HepG2 (cell line): ENCODE results near the gene KCTD18. TPM values are rescaled to one million over a fixed set of nuclear protein-coding genes. Genes with fewer than 3 reads are reported as not detected.
A peak's percentile ranks its signal among the peaks of the same experiment; 100 is the strongest.

Experiments
- ATAC-seq: fragments of 200-7000 bp; cut with Tn5 transposase; 3 replicates; pipeline ENCODE4 v1.9.1; 2020; ENCODE audit warnings: mild to moderate bottlenecking, moderate library complexity
- BruUV-seq: library from RNA; stranded (reverse); fragments of 400-500 nt; replicated peaks from 2 replicates; lab custom pipeline; 2021; lab: Mats Ljungman, UMichigan
- CTCF ChIA-PET: fragments of 300-600 bp; formaldehyde crosslinking; extraction: SDS; loops from one replicate; lab custom pipeline; 2021; ENCODE audit warnings: low total read pairs, inconsistent platforms, low intra/inter-chr PET ratio; lab: Yijun Ruan, JAX
- POLR2A ChIA-PET: fragments of 350-600 bp; sonication (Branson Sonifier 250); formaldehyde crosslinking; loops from one replicate; lab custom pipeline; 2020; ENCODE audit warnings: antibody characterized with exemption, inconsistent platforms; lab: Yijun Ruan, JAX
- DNase-seq: peaks from one replicate; pipeline ENCODE4 v3.0.0-alpha.2; 2015; ENCODE audit warnings: low spot score
- FAIRE-seq: peaks from 3 replicates; lab custom pipeline; 2011; peaks lifted over from hg19 to GRCh38; lab: Jason Lieb, UNC
- H2AFZ ChIP-seq: one replicate; pipeline ENCODE4 v1.6.1; 2011; ENCODE audit warnings: low read length, inconsistent platforms
- H3K27ac ChIP-seq: fragments of 300-600 bp; 3 replicates; pipeline ENCODE4 v1.8.0; 2011; ENCODE audit warnings: mixed run types, mild to moderate bottlenecking, mixed read lengths, low read length, inconsistent platforms; ENCODE audit not compliant: insufficient read depth; ENCODE audit errors: extremely low read length
- H3K27me3 ChIP-seq, 2 experiments: fragments of 200-600 bp in 1 of 2; 2 replicates in 1 of 2; 3 replicates in 1 of 2; pipeline versions ENCODE4 v1.6.0 to v1.8.0; 2011; ENCODE audit warnings: low read length in 2 of 2, mild to moderate bottlenecking in 2 of 2, moderate library complexity in 2 of 2, inconsistent platforms in 1 of 2; ENCODE audit not compliant: insufficient read depth in 2 of 2, control insufficient read depth in 1 of 2
- H3K36me3 ChIP-seq, 2 experiments: fragments of 200-600 bp in 1 of 2; replicated peaks in 1 of 2; 2 replicates in 1 of 2; 3 replicates in 1 of 2; pipeline versions ENCODE4 v1.5.1 to v1.8.0; 2011; ENCODE audit warnings: low read length in 2 of 2, inconsistent platforms in 1 of 2; ENCODE audit not compliant: insufficient read depth in 2 of 2, control insufficient read depth in 1 of 2
- H3K4me1 ChIP-seq: 2 replicates; pipeline ENCODE4 v1.5.1; 2012; ENCODE audit warnings: low read length, inconsistent platforms; ENCODE audit not compliant: insufficient read depth
- H3K4me2 ChIP-seq: 2 replicates; pipeline ENCODE4 v1.6.0; 2011; ENCODE audit warnings: low read depth, low read length, inconsistent platforms
- H3K4me3 ChIP-seq, 3 experiments: fragments of 200-600 bp in 1 of 3; sonication (generic), shearing (Covaris generic) in 1 of 3; replicated peaks in 1 of 3; 2 replicates each; pipeline ENCODE4 v1.5.1; 2011 to 2016; ENCODE audit warnings: low read length in 3 of 3, inconsistent platforms in 2 of 3, low read depth in 2 of 3, mild to moderate bottlenecking in 2 of 3, control low read depth in 1 of 3, mixed read lengths in 1 of 3; ENCODE audit not compliant: insufficient read depth in 1 of 3
- H3K79me2 ChIP-seq: one replicate; pipeline ENCODE4 v1.6.1; 2011; ENCODE audit warnings: low read length, inconsistent platforms; ENCODE audit not compliant: insufficient read depth
- H3K9ac ChIP-seq: 2 replicates; pipeline ENCODE4 v1.6.0; 2011; ENCODE audit warnings: mild to moderate bottlenecking, low read depth, low read length, inconsistent platforms; ENCODE audit not compliant: insufficient read depth
- H3K9me3 ChIP-seq: 2 replicates; pipeline ENCODE4 v1.5.1; 2012; ENCODE audit warnings: mild to moderate bottlenecking, low read length
- H4K20me1 ChIP-seq: 2 replicates; pipeline ENCODE4 v1.6.0; 2011; ENCODE audit warnings: inconsistent platforms, mild to moderate bottlenecking, low read length, moderate library complexity; ENCODE audit not compliant: insufficient read depth
- AKAP8 ChIP-seq: sonication (generic); formaldehyde crosslinking; IDR thresholded peaks from 2 replicates; pipeline ENCODE4 v1.5.1; 2020; ENCODE audit warnings: mild to moderate bottlenecking, missing genetic modification reagents
- ARNT ChIP-seq: fragments of 450-650 bp; IDR thresholded peaks from 2 replicates; pipeline ENCODE4 v1.6.1; 2017
- HDAC2 ChIP-seq: sonication (generic); formaldehyde crosslinking; IDR thresholded peaks from 2 replicates; pipeline ENCODE4 v1.4.0; 2020; ENCODE audit warnings: missing genetic modification reagents
- MAFF ChIP-seq: IDR thresholded peaks from 2 replicates; pipeline ENCODE4 v1.6.1; 2011; ENCODE audit warnings: low read depth, low read length, improper control_type of control experiment
- MAFK ChIP-seq, 2 experiments: IDR thresholded peaks in 1 of 2; conservative IDR thresholded peaks in 1 of 2; 2 replicates each; pipeline ENCODE4 v1.6.1; 2011; ENCODE audit warnings: improper control_type of control experiment in 2 of 2, low read length in 2 of 2
- RBM22 ChIP-seq: fragments of 200-400 bp; formaldehyde crosslinking; optimal IDR thresholded peaks from 2 replicates; pipeline ENCODE3; 2017; ENCODE audit warnings: mild to moderate bottlenecking, low read length, moderate library complexity
- WGBS: methylation state at CpG from one replicate; pipeline ENCODE4 v1.1.6; 2017; ENCODE audit warnings: low lambda C conversion rate; 5-methylcytosine and 5-hydroxymethylcytosine counted together
- in situ Hi-C: cut with HindIII; loops from 2 replicates; pipeline ENCODE4 v1.10.0; 2017; ENCODE audit warnings: low pct_unique_long_range_greater_than_20kb; ENCODE audit not compliant: extremely low pct_ligation_motif_present
- intact Hi-C: fragments of 100-400 bp; cut with micrococcal nuclease; formaldehyde crosslinking; loops from one replicate; pipeline ENCODE4 v1.10.0; 2022; ENCODE audit not compliant: unreplicated experiment
- polyA plus RNA-seq, 8 experiments: library from polyadenylated mRNA; depleted of rRNA in 3 of 8; stranded (reverse) in 7 of 8; unstranded in 1 of 8; fragments of >200 nt; fragmentation: Illumina TruSeq in 4 of 8; extraction: Trizol in 4 of 8; gene quantifications; 2 replicates each; pipeline versions ENCODE4 v1.2.1 to v1.2.3, GENCODE V29; 2011 to 2016; ENCODE audit warnings: low read depth in 4 of 8, missing spikeins in 1 of 8, mixed read lengths in 1 of 8; ENCODE audit not compliant: insufficient read depth in 1 of 8
- total RNA-seq, 5 experiments: library from RNA; depleted of rRNA; stranded (reverse); fragments of >200 nt; fragmentation: Illumina TruSeq; extraction: Trizol; gene quantifications; 2 replicates each; pipeline ENCODE4 v1.2.3, GENCODE V29; 2016; ENCODE audit warnings: low read depth in 1 of 5

The KCTD18 gene
- total and polyA plus RNA-seq, 2 of the 13 experiments (the other 11 are each of a cell fraction or from before 2014, with no cell fraction given), result 2.2 to 7.1 TPM

DNA sequence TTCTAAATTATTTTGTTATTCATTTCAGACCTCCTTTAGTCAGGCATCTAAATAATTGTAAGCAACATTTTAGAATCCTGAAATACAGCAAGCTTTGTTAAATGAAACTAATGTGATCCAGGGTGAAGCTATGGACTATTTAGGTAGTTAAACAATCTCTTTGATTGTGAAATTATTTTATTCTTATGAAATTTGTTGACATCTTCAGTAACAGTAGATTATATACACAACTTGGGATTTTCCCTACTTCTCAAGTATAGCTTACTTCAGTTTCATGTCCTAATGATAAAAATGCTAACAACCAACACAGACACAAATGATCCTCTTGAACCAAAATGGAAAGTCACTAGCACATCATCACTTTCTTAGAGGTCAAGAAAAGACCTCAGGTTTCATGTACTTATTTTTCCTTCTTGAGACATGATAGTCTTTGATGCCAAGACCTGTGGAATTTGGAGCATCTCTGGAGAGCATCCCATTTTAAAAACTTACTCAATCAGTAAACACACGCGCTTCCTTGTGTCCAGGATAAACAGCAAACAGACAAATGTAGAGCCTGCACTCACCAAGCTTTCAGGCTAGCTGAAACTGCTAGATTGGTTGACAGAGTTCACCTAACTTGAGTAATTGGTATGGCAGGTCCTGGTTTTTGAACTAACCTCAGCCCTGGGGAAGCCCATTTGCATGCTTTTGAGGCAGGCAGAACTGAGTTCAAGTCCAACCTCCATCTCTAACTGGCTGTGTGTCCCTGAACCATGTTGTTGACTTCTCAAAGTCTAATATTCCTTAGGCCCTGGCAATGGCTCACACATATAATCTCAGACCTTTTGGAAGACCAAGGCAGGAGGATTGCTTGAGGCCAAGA lies 47.8 kb downstream of the KCTD18 start:
- Histone ChIP-seq H4K20me1 (no peaks in the 10 kb centered on the region), H3K4me2 (no peak overlapping the region), H3K4me1 (no peaks in the 10 kb centered on the region), H3K9ac (no peak overlapping the region), H3K4me3 (no peak overlapping the region), H3K9me3 (no peaks in the 10 kb centered on the region), H3K36me3 (peaks cover 26 to 70% of the 10 kb centered on the region in 2 experiments), H2AFZ (no peak overlapping the region), H3K27ac (no peak overlapping the region), H3K27me3 (no peaks in the 10 kb centered on the region), H3K79me2 (no peaks in the 10 kb centered on the region)
- intact Hi-C loops (no loop called here), in situ Hi-C loops (no loop called here)
- ATAC-seq (no peak), DNase-seq (no peak), FAIRE-seq (no peak)
- 95% methylated on average over 2 of the region's 2 CpGs for WGBS
- no TSS peak for BruUV-seq
- POLR2A ChIA-PET, result no interaction called here
- CTCF ChIA-PET, result no interaction called here
- TF ChIP-seq RBM22 (peak; percentile 96), HDAC2 (no peak)

DNA sequence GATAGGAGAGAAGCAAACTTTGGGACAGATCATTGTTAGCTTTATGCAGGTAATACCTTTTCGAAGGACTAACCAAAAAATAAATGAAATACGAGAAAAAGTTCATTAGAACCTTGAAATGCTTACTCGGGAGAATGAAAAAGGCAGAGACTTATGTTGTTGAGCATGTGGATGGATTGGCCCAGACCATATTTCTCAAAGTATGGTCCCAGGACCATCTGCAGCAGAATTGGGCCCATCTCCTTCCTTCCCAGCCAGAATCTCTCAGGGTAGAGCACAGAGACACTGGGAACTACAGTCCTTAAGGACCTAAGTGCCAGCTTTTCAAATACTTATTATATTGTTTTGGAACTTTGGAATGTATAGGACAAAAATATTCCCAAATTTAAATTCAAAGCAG lies 50.8 kb downstream of the KCTD18 start:
- Histone ChIP-seq H3K36me3 (peaks cover 26 to 74% of the 10 kb centered on the region in 2 experiments), H3K79me2 (no peaks in the 10 kb centered on the region), H3K4me2 (no peak overlapping the region), H3K9me3 (no peaks in the 10 kb centered on the region), H3K9ac (no peak overlapping the region), H4K20me1 (no peaks in the 10 kb centered on the region), H3K4me3 (no peak overlapping the region), H3K27ac (no peak overlapping the region), H3K27me3 (no peaks in the 10 kb centered on the region), H3K4me1 (no peaks in the 10 kb centered on the region), H2AFZ (no peak overlapping the region)
- POLR2A ChIA-PET, result no interaction called here
- BruUV-seq, result no TSS peak
- ATAC-seq (no peak), FAIRE-seq (no peak), DNase-seq (no peak)
- CTCF ChIA-PET, result no interaction called here
- WGBS, result 73% methylated on average over 3 of the region's 3 CpGs
- intact Hi-C loops, result no loop called here
- in situ Hi-C loops, result no loop called here
- TF ChIP-seq MAFF, result peak; percentile 50; the same call in 1 of the 2 replicates
- TF ChIP-seq ARNT, result no peak
- no peak for TF ChIP-seq AKAP8 (CRISPR knock-in tag)
- TF ChIP-seq RBM22, result peak; percentile 93
- peak; percentile 45 to 65; a peak in 3 of 4 replicates for TF ChIP-seq MAFK (conservative IDR thresholded peaks at IDR 0.05 in 1 of 2, IDR thresholded peaks at IDR 0.05 in 1 of 2; ENCODE audit: low read length in 2 of 2)
